ENCODE measurements around the gene EYS.
"Not testable (repeated sequence)": the region's sequence is repeated elsewhere in the genome, so short reads cannot be mapped to it uniquely, and the experiment has no call there.

Gene EYS

DNA sequence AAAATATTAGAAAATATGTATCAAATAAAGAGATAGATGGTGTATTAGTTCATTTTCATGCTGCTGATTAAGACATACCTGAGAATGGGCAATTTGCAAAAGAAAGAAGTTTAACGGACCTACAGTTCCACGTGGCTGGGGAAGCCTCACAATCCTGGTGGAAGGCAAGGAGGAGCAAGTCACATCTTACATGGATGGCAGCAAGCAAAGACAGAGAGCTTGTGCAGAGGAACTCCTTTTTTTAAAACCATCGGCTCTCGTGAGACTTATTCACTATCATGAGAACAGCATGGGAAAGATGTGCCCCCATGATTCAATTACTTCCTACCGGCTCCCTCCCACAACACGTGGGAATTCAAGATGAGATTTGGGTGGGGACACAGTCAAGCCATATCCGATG, 223.4 kb downstream of the EYS start:
- not testable (repeated sequence) for DNase-seq (ENCODE audit: low read depth, low spot score)

DNA sequence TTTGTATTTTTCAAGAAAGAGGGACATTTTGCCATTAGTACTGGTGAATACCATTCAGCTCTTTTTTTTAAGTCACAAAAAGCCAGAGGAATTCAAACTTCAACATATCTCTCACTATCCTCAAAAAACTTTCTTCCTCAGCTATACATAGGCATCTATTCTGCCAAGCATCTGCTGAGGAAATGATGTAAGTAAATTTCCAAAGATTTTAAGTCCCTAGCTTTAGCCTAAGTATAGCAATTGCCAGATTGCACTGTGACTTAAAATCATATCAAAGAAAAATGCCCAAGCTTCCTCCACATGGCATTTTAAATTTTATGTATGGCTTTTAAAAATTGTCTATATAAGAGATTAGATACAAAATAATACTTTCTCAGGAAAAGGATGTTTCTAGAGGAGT, 237.4 kb downstream of the EYS start:
- H3K27ac ChIP-seq, result no peak overlapping the region
- no peak for DNase-seq (ENCODE audit: low read depth, low spot score)

More for the DNA sequence above, 223.4 kb downstream of the EYS start:
- H3K27ac ChIP-seq, result not testable (repeated sequence)

DNA sequence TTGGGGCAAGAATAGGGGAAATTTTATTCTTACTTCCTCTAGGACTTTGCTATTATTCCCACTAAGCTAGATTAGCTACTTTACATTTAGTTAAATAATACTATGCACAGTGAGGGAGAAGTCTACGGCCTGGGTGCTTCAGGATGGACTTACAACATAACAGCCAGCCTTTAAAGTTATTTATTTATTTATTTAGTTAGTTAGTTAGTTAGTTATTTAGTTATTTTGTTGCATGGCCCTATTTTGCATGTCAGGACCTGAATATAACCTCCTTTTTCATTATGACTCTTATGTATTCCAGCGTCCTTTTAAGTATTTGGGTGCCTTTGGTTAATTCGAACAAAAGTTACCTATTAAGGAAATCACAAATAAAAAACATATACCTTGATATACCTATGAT, 238.7 kb downstream of the EYS start:
- H3K27ac ChIP-seq, result no peak overlapping the region
- no peak for DNase-seq (ENCODE audit: low read depth, low spot score)

DNA sequence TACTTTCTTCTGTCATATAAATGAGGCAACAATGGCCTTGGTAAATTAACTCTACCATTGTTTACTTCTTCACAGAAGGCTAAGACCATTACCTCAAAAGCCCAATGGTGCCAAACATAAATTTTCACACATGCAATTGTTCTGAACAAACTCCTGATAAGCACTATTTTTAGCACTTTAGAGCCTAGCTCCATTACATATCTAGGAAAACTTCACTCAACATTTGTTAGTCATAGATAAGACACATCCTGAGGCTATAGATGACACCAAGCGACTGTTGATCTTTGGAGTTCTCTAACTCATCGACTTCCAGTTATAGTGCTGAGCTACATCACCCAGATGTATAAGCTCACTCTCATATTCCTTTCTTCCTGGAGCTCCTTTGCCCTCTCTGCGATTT, 245.9 kb downstream of the EYS start:
- no peak overlapping the region for H3K27ac ChIP-seq

DNA sequence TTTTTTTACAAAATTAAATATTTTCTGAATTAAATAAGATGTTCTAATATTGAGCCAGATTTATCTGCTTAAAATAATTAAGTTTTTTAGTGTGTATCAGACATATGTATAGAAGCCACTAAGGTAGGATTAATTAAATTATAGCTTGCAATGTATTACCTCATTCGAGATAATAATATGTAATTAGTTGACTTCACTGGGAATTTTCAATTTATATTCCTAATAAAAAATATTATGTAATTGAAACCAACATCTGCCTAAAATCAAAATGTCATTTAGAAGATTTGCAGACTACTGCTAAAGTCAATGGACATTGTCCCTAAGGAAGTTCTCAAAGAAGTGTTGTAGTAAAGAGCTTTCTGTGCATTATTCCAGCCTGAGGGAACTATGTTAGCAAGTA, 254.7 kb downstream of the EYS start:
- no peak overlapping the region for H3K27ac ChIP-seq
- DNase-seq (ENCODE audit: low read depth, low spot score), result no peak

More for the DNA sequence above, 245.9 kb downstream of the EYS start:
- no peak for DNase-seq (ENCODE audit: low read depth, low spot score)

DNA sequence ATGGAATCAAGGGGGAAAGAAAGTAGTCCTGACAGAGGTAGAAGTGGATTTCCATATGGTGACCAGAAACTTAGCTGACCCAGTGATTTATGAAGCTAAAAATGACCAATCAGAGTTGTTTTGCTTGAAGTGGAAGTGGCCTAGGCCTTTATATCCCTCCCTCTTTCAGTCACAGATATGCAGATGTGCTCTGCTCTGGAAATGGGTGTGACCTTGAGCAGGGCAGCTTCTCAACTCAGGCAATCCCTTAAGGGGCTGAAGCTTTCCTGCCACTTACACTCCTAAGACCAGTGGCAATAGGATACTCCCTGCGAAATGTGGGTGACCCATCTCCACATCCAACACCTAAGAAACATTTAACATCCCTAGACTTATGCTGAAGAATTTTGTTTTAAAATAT, 256.6 kb downstream of the EYS start:
- no peak overlapping the region for H3K27ac ChIP-seq
- DNase-seq (ENCODE audit: low read depth, low spot score), result no peak

DNA sequence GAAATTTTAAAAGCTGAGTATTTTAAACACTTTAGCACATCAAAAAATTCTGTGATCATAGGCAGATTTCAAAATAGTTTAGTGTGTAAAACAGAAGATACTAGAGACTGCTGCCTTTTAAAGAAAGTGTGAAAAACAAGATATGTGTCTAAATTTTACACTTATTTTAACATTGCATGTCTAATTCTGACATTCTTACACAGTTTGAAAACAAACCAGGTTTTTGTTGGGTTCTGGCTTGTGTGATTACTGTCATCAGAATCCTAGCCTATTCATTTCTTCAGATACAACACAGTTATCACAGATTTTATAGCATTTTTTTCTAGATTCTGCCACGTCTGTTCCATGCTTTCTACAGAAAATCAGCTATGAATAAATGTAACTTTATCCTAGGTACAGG, 257.1 kb downstream of the EYS start:
- DNase-seq (ENCODE audit: low read depth, low spot score), result no peak
- no peak overlapping the region for H3K27ac ChIP-seq

DNA sequence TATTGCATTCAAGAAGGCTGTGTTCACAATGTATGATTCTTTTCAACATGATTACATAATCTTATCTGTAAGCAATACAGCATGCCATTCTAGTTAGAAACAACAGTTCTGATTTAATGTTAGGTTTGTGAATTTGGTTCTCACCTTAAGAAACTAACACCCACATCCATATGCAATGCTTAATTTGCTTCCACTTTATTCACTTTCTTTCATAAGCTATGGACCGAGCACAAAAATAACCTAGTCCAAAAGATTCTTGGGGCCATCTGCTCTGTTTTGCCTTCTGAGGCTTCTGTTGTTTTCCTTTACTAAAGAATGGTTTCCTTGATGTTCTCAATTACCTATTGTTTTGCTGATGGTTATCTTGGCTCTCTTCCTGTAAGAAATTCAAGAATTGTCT, 258.2 kb downstream of the EYS start:
- no peak for DNase-seq (ENCODE audit: low read depth, low spot score)

DNA sequence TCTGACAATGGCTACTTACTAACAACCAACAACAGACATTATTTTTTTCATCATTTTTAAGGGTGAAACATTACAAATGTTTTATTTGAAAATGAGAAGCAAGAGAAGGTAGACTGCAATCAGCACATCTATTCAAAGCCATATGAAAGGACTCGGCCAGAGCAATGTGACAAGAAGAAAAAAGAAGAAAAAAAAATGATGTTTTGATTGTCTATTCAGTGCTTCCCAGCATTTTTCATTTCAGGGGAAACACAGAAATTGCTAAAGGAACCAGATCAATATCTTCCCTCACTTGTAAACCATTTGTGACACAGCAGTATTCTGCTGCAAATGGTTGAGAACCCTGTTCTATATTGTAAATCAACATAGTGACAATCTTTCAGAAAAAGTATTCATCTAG, 270.7 kb downstream of the EYS start:
- H3K27ac ChIP-seq, result no peak overlapping the region
- DNase-seq (ENCODE audit: low read depth, low spot score), result no peak

More for the DNA sequence above, 258.2 kb downstream of the EYS start:
- H3K27ac ChIP-seq, result no peak overlapping the region

DNA sequence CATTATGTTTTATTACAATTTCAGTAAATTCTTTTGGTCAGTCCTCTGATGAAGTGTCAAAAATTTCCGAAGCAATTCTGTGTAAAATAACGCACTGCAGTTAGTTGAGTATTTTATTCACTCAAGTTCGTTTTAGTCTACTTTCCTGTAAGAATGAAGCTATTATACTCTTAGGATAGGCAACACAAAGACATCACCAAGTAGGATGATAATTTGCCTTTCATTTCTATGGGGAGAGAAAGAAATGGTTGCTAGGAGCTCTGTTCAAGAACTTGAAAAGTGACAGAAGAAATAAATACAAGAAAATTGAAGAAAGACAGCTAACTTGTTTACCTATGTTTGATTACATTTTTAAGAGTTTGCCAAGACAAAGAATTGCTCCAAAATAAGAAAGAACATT, 290.4 kb downstream of the EYS start:
- no peak for DNase-seq (ENCODE audit: low read depth, low spot score)
- H3K27ac ChIP-seq, result no peak overlapping the region

DNA sequence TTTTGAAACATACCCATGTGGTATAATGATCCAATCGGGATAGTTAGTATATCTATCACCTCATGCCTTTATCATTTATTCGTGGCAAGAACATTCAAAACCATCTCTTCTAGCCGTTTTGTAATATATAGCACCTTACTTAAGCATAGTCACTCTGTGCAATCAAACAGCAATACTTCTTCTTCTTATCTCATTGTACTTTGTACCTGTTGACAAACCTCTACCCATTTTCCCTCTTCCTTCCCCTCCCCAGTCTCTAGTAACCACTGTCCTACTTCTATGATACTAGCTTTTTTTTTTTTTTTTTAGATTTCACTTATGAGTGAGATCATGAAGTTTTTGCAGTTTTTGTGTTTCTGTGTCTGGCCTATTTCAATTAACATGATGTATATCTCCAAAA, 296.7 kb downstream of the EYS start:
- H3K27ac ChIP-seq, result no peak overlapping the region
- no peak for DNase-seq (ENCODE audit: low read depth, low spot score)

DNA sequence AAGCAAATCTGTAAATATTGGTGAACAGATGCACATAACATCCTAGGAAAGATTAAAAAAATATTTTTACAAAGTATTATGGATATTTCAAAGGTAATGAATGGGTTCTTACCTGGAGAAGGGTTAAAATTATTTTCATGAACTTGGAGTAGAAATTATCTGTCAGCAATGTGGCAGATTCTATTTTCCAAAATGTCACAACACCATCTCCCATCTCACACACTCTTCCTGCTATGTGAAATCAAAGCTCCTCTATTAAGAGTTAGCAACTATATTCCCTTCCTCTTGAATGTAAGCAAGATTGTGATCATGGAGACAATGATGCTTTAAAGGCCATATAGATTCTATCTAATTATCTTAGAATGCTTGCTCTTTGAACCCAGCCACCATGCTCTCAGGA, 304.5 kb downstream of the EYS start:
- no peak for DNase-seq (ENCODE audit: low read depth, low spot score)
- H3K27ac ChIP-seq, result no peak overlapping the region

DNA sequence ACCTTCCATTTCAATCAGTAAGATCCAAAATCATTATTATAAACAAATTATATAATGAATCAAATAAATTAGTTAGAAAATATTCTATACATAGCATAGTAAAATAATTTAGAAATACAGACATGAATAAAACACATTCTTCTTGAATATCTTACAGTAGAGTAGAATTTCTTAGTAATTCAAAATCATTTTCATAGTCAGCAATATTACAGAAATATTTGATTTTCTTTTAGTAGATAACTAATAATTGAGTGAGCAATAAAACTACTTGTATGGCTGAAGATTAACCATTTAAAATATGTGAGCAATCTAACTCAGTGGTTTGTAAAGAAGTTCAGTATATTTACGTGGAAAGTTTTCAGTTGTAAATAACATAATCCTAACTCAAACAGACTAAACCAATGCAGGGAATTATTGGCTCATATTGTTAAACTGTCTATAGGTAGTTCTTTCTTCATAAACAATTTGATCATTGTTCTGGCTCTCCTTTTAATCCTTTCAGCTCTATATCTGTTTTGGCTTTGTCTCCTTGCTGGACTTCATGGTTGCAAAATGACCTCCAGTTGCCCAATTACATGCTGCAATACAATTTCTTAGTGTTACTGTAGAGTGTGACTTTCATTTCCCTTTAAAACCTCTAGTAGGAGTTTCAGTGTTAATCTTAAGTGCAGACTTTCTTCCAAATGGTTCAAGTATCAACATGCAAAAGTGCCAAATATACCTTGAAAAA, 307.5 kb downstream of the EYS start:
- H3K27ac ChIP-seq, result no peak overlapping the region
- no peak for DNase-seq (ENCODE audit: low read depth, low spot score)

DNA sequence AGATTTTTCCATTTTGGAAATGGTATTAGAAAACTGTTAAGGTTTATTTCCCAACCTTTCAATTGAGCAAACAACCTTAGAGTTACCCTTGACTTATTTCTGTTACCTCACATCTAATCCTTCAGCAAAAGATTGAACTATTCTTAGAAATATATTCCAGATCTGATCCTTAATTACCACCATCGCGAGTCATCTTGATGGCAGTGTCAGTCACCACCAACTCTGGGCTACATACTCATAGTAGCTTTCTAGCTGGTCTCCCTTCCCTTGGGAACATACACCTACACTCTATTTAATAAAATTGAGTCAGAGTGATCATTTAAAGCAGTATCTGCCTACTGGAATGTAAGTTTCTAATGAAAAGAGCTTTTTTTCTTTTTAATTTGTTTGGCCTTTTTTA, 308.2 kb downstream of the EYS start:
- no peak overlapping the region for H3K27ac ChIP-seq
- DNase-seq (ENCODE audit: low read depth, low spot score), result no peak

DNA sequence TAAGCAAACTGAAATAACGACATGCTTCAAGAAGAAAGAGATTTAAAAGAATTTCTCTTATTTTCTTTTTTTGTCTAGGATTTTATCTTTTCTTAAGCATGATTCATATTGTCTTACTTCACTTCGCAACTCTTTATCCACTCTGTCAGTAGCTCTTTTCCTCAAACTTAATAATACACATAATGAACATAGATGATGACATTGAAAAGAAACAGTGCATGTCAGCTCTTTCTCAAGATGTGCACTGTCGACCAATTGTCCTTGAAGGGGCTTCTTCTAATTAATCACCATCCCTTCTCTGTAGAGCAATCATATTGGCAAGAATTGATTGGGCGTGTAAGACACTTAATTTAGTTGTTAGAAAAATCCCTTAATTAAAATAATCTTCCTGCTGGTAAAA, 356.5 kb downstream of the EYS start:
- no peak for DNase-seq (ENCODE audit: low read depth, low spot score)
- no peak overlapping the region for H3K27ac ChIP-seq

DNA sequence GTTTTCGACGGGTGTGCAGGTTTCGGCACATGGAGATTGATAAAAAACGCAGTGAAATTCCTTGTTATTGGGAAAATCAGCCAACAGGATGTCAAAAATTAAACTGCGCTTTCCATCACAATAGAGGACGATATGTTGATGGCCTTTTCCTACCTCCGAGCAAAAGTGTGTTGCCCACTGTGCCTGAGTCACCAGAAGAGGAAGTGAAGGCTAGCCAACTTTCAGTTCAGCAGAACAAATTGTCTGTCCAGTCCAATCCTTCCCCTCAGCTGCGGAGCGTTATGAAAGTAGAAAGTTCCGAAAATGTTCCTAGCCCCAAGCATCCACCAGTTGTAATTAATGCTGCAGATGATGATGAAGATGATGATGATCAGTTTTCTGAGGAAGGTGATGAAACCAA, 404.4 kb downstream of the EYS start:
- not testable (repeated sequence) for DNase-seq (ENCODE audit: low read depth, low spot score); H3K27ac ChIP-seq

DNA sequence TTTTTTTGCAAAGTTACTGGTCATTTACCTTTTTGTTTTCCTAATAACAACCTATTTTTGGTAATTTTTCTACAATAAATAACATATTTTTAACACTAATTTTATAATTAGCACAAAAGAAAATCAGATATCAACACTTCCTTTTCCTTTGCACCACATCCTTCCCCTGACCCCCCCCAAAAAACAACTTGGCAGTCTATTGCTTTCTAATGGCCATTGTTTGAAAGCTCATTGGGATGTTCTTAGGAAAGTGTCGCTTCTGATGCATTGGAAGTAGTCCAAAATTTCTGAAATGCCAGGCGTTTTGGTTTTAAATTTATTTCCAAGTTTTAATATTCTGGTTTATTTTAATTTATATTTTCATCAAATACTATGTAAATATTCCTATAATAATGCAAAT, 407.8 kb downstream of the EYS start:
- H3K27ac ChIP-seq, result no peak overlapping the region
- DNase-seq (ENCODE audit: low read depth, low spot score), result no peak

DNA sequence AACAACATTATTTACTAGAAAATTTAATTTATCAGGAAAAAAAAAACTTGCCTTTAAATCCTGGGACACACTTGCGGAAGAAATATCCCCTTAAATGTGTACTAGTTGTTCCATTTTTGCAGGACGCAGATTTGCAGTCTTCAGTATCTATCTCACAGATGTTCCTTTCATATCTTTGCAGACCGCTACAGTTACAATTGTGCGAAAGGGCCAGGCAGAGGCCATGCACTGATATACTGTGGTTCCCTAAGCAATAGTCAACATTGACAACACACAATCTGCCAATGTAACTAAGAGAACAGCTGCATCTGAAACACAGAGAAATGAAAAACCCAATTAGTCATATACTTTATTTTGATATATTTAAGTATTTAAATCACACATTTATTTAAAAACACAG, 411.2 kb downstream of the EYS start:
- H3K27ac ChIP-seq, result no peak overlapping the region
- no peak for DNase-seq (ENCODE audit: low read depth, low spot score)

DNA sequence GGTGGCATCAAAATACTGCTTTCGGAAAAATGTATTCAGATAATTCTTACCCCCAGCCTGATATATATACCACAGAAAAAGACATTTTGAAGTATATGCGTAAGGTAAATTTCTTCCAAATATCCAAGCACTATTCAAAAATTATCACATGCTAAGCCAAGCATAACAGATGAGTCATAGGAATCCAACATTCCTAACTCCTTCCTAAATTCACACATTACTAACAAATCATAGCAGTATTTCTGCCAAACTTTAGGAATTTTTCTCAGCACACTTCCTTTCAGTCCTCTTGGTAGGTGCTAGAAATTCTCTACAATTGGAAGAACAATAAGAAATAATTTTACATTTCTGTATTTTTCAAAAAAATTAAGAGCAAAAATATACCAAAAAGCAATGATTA, 417.5 kb downstream of the EYS start:
- H3K27ac ChIP-seq, result no peak overlapping the region
- DNase-seq (ENCODE audit: low read depth, low spot score), result no peak

DNA sequence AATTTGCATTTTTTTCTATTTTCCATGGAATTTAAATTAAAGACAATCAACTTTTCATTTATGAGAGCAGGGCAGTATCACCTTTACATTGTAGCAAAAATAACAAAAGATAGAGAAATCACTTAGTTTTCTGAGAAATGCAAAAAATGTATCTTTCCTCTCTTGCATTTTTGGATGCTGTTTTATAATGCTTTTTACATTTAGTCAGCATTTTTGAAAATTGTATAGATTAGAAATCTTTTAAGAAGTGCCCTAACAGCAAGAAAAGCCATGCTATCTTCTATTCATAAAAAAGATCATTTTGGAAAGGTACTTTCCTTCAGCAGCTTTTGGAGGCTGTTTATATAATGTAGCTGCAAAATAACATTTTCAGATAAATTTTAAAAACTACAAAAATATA, 421.8 kb downstream of the EYS start:
- no peak for DNase-seq (ENCODE audit: low read depth, low spot score)
- no peak overlapping the region for H3K27ac ChIP-seq

DNA sequence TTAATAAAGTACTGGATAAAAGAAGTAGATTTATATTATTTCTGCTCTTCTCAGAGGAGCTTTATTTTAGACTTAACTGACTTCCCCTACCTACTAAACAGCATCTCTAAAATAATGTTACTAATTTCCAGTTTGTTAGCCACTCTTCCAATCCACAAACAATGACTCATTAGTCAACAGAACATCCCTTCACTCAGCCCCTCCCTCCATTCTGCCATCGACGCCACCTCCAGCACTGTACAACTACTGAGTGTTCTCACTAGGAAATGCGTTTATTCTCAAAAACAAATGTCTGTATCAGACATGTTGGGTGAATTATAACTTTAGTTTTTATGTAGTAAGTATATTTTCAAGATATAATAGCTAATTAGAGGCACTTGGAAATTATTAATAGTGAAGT, 427.0 kb downstream of the EYS start:
- H3K27ac ChIP-seq, result no peak overlapping the region
- DNase-seq (ENCODE audit: low read depth, low spot score), result no peak

DNA sequence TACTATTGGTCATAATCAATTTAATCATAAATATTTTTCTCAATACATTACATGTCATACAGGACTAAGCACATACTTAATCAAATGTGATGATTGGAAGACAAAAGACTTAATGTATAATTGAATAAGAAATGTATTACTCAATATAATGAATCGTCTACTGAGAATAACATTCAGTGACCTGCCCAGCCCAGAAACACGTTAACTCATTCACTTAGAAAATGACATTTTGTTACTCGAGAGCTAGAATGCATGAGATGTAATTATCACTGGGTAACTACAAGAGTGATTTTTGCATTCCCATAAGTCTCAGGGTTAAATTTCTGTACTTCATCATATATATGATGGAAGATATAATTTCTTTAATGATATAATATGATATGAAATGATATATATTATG, 444.8 kb downstream of the EYS start:
- no peak for DNase-seq (ENCODE audit: low read depth, low spot score)
- no peak overlapping the region for H3K27ac ChIP-seq

DNA sequence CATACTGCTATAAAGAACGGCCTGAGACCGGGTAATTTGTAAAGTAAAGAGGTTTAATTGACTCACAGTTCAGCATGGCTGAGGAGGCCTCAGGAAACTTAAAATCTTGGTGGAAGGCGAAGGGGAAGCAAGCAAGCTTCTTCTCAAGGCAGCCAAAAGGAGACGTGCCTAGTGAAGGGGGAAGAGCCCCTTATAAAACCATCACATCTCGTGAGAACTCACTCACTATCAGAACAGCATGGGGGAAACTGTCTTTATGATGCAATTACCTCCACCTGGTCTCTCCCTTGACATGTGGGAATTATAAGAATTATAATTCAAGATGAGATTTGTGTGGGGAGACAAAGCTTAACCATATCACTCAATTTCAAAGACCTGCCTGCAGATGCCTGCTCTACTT, 447.0 kb downstream of the EYS start:
- no peak overlapping the region for H3K27ac ChIP-seq
- DNase-seq (ENCODE audit: low read depth, low spot score), result no peak

Data from epithelial cell of prostate (primary cell).